GM12865 (cell line): Measurements from ENCODE around the gene OR6C70.
"Not testable (repeated sequence)": the region's sequence is repeated elsewhere in the genome, so short reads cannot be mapped to it uniquely, and the experiment has no call there.

Source experiments
- DNase-seq: peaks from one replicate; pipeline ENCODE4 v3.0.0; 2010; ENCODE audit warnings: low read depth
- H3K4me3 ChIP-seq: 2 replicates; pipeline ENCODE4 v1.5.1; 2011; ENCODE audit warnings: mild to moderate bottlenecking, low read depth, low read length, control low read depth
- CTCF ChIP-seq: IDR thresholded peaks from 2 replicates; pipeline ENCODE4 v1.5.1; 2011; ENCODE audit warnings: low read length, control low read depth, low read depth, inconsistent platforms; ENCODE audit not compliant: insufficient read depth; ENCODE audit errors: missing control alignments

The OR6C70 gene

GRCh38 chr12:55445357-55445756, 24.6 kb downstream of the OR6C70 start:
- no peak for DNase-seq
- TF ChIP-seq CTCF = no peak
- no peak overlapping the region for H3K4me3 ChIP-seq

GRCh38 chr12:55443776-55444175, 26.2 kb downstream of the OR6C70 start, which contains the start of gene OR6C2:
Gene OR6C2, plus strand, starts transcription at chr12:55444076. Its CDS starts 8,138 bp downstream, at chr12:55452214.
- H3K4me3 ChIP-seq = no peak within 1 kb of the TSS
- DNase-seq = no peak
- no peak for TF ChIP-seq CTCF

GRCh38 chr12:55441233-55441632, 28.7 kb downstream of the OR6C70 start:
- not testable (repeated sequence) for DNase-seq, H3K4me3 ChIP-seq

GRCh38 chr12:55428331-55429243, 41.4 kb downstream of the OR6C70 start:
- no peak for DNase-seq
- no peak for TF ChIP-seq CTCF
- H3K4me3 ChIP-seq = no peak overlapping the region

- H3K4me3 ChIP-seq = no peak within 1 kb of the TSS
- no peak for DNase-seq
- TF ChIP-seq CTCF = no peak
These were observed 44.0 kb downstream of the OR6C70 start, which contains the start of gene OR6C76 for GRCh38 chr12:55425954-55426353. Gene OR6C76, plus strand, starts transcription at chr12:55426254. Its CDS starts 0 bp downstream, at chr12:55426254.

GRCh38 chr12:55420307-55420962, 49.5 kb downstream of the OR6C70 start:
- no peak overlapping the region for H3K4me3 ChIP-seq
- DNase-seq = no peak
- no peak for TF ChIP-seq CTCF
